SK-N-SH (cell line): ENCODE results near the gene ITGBL1. TPM values are rescaled to one million over a fixed set of nuclear protein-coding genes. Genes with fewer than 3 reads are reported as not detected.

Source experiments
- CTCF ChIA-PET: fragments of 300-600, 350-600 bp; formaldehyde crosslinking; extraction: SDS; loops from one replicate; lab custom pipeline; 2021; lab: Yijun Ruan, JAX
- POLR2A ChIA-PET: fragments of 350-600 bp; sonication (Branson Sonifier 250); formaldehyde crosslinking; extraction: SDS; loops from one replicate; lab custom pipeline; 2020; ENCODE audit warnings: antibody characterized with exemption, inconsistent platforms; lab: Yijun Ruan, JAX
- DNase-seq: peaks from one replicate; pipeline ENCODE4 v3.0.0; 2012
- H2AFZ ChIP-seq: fragments of 200-600 bp; sonication (generic); 2 replicates; pipeline ENCODE4 v1.8.1; 2016; ENCODE audit warnings: antibody characterized with exemption, mild to moderate bottlenecking, low read depth
- H3F3A ChIP-seq: fragments of 200-600 bp; sonication (generic); replicated peaks from 2 replicates; pipeline ENCODE3; 2016; ENCODE audit warnings: antibody characterized with exemption, mild to moderate bottlenecking; ENCODE audit not compliant: insufficient read depth
- H3K27ac ChIP-seq, 2 experiments: fragments of 200-500 bp in 1 of 2; fragments of 200-600 bp in 1 of 2; sonication (Bioruptor generic) in 1 of 2; sonication (generic), shearing (Covaris generic) in 1 of 2; 2 replicates each; pipeline versions ENCODE4 v1.5.1 to v1.6.1; 2014 to 2016; ENCODE audit warnings: low read depth in 2 of 2, inconsistent platforms in 1 of 2, low read length in 1 of 2, mild to moderate bottlenecking in 1 of 2, mixed read lengths in 1 of 2
- H3K27me3 ChIP-seq: fragments of 200-600 bp; sonication (generic), shearing (Covaris generic); 2 replicates; pipeline ENCODE4 v1.6.1; 2016; ENCODE audit warnings: mixed run types; ENCODE audit not compliant: insufficient read depth
- H3K36me3 ChIP-seq, 2 experiments: fragments of 200-500 bp in 1 of 2; fragments of 200-600 bp in 1 of 2; sonication (Bioruptor generic) in 1 of 2; sonication (generic) in 1 of 2; replicated peaks in 1 of 2; 2 replicates each; pipeline versions ENCODE3 to v1.5.1; 2014 to 2016; ENCODE audit warnings: low read length in 1 of 2, mild to moderate bottlenecking in 1 of 2; ENCODE audit not compliant: insufficient read depth in 2 of 2, control insufficient read depth in 1 of 2
- H3K4me1 ChIP-seq, 2 experiments: fragments of 200-500 bp in 1 of 2; fragments of 200-600 bp in 1 of 2; sonication (Bioruptor generic) in 1 of 2; sonication (generic), shearing (Covaris generic) in 1 of 2; 2 replicates each; pipeline versions ENCODE4 v1.5.1 to v1.6.1; 2014 to 2016; ENCODE audit warnings: low read depth in 1 of 2, low read length in 1 of 2, mixed run types in 1 of 2; ENCODE audit not compliant: insufficient read depth in 2 of 2, control insufficient read depth in 1 of 2
- H3K4me2 ChIP-seq: fragments of 200-600 bp; sonication (generic), shearing (Covaris generic); 2 replicates; pipeline ENCODE4 v1.6.1; 2017; ENCODE audit warnings: mixed run types
- H3K4me3 ChIP-seq, 2 experiments: fragments of 200-500 bp in 1 of 2; fragments of 200-600 bp in 1 of 2; sonication (Bioruptor generic) in 1 of 2; sonication (generic), shearing (Covaris generic) in 1 of 2; 2 replicates each; pipeline versions ENCODE4 v1.5.1 to v1.8.1; 2014 to 2016; ENCODE audit warnings: low read depth in 2 of 2, inconsistent platforms in 1 of 2, low read length in 1 of 2, mild to moderate bottlenecking in 1 of 2, mixed read lengths in 1 of 2, moderate library complexity in 1 of 2
- H3K79me2 ChIP-seq: fragments of 200-600 bp; sonication (generic); 2 replicates; pipeline ENCODE4 v1.8.1; 2017; ENCODE audit warnings: mild to moderate bottlenecking; ENCODE audit not compliant: insufficient read depth
- H3K9ac ChIP-seq: fragments of 200-600 bp; sonication (generic); 2 replicates; pipeline ENCODE4 v1.6.1; 2017; ENCODE audit warnings: mixed run types
- H3K9me2 ChIP-seq: fragments of 200-600 bp; sonication (generic); 2 replicates; pipeline ENCODE4 v1.6.1; 2017; ENCODE audit warnings: mixed run types
- H3K9me3 ChIP-seq: fragments of 200-600 bp; sonication (generic); 2 replicates; pipeline ENCODE4 v1.6.1; 2017; ENCODE audit warnings: mixed run types, mild to moderate bottlenecking, moderate library complexity
- H4K20me1 ChIP-seq: fragments of 200-600 bp; sonication (generic); 2 replicates; pipeline ENCODE4 v1.6.1; 2017; ENCODE audit warnings: mild to moderate bottlenecking, mixed run types; ENCODE audit not compliant: insufficient read depth
- FOXJ3 ChIP-seq: sonication (generic); formaldehyde crosslinking; IDR thresholded peaks from 2 replicates; pipeline ENCODE4 v1.5.1; 2020; ENCODE audit warnings: mild to moderate bottlenecking, missing genetic modification reagents
- GATA2 ChIP-seq: sonication (generic); formaldehyde crosslinking; IDR thresholded peaks from 2 replicates; pipeline ENCODE4 v1.5.0; 2020; ENCODE audit warnings: mild to moderate bottlenecking, missing genetic modification reagents
- JUND ChIP-seq: IDR thresholded peaks from 2 replicates; pipeline ENCODE4 v1.4.0; 2012
- MEF2A ChIP-seq: IDR thresholded peaks from 2 replicates; pipeline ENCODE4 v1.4.0; 2012; ENCODE audit warnings: low read depth, borderline replicate concordance
- MXI1 ChIP-seq: IDR thresholded peaks from 2 replicates; pipeline ENCODE4 v1.6.1; 2012; ENCODE audit warnings: mild to moderate bottlenecking, low read depth, low read length, improper control_type of control experiment
- NFIC ChIP-seq: IDR thresholded peaks from 2 replicates; pipeline ENCODE4 v1.4.0; 2012; ENCODE audit warnings: borderline replicate concordance
- TAF1 ChIP-seq: IDR thresholded peaks from 2 replicates; pipeline ENCODE4 v1.6.1; 2012; ENCODE audit warnings: low read depth, mild to moderate bottlenecking, low read length, moderate library complexity, borderline replicate concordance
- YY1 ChIP-seq: IDR thresholded peaks from 2 replicates; pipeline ENCODE4 v1.4.0; 2012; ENCODE audit warnings: low read depth, mild to moderate bottlenecking
- WGBS: methylation state at CpG from one replicate; pipeline ENCODE4 v1.1.6; 2017; ENCODE audit warnings: low lambda C conversion rate; 5-methylcytosine and 5-hydroxymethylcytosine counted together
- polyA plus RNA-seq, 3 experiments: library from polyadenylated mRNA; depleted of rRNA; stranded (reverse); fragments of >200 nt; gene quantifications; 2 replicates each; pipeline ENCODE4 v1.2.3, GENCODE V29; 2012
- TF ChIP-seq, protein P1 (sequence below): IDR thresholded peaks from 2 replicates; pipeline ENCODE4 v1.4.0; 2012; ENCODE audit warnings: low read depth
- TF ChIP-seq, protein P2 (sequence below): IDR thresholded peaks from 2 replicates; pipeline ENCODE4 v1.4.0; 2012; ENCODE audit warnings: low read depth, borderline replicate concordance

Gene ITGBL1
- polyA plus RNA-seq, 1 of the 3 experiments (the other 2 are of a cell fraction) = 78.7 TPM

DNA sequence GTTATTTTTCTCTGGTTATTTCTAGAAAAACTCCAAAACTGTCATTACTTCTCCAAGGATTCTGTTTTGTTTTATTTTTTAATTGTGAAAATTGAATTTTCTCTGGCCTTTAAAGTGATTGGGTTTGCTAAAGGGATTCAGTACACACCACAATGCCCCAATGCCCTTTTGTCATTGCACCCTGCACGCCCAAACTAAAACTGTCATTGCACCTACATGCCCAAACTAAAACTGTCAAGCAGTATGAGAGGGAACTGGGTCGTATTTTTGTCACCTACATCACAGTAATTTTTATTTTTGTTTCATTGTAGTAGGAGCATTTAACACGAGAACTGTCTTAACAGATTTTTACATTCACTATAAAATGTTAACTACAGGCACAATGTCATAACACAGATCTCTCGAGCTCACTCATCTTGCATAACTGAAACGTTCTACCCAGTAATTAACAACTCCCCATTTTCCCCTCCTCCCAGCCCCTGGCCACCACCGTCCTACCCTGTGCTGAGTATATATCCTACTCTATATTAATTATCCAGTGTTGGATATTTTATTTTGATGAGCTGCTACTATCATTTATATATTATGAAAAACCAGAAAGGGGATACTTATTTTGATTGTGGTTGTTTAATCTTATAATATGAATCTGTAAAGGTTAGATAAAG is 43.4 kb upstream of the ITGBL1 start:
- H3K9ac ChIP-seq = no peak overlapping the region
- H2AFZ ChIP-seq = no peak overlapping the region
- H3K4me3 ChIP-seq = no peak overlapping the region
- H3F3A ChIP-seq = no peaks in the 10 kb centered on the region
- CTCF ChIA-PET = interaction anchor here (0.7 kb wide), 1 partner anchor 45 kb away, joined by 3 read pairs; no protein-coding TSS in a partner anchor
- no peak overlapping the region for H3K4me2 ChIP-seq
- POLR2A ChIA-PET = no interaction called here
- WGBS = 90% methylated on average over 6 of the region's 6 CpGs
- no peaks in the 10 kb centered on the region for H3K36me3 ChIP-seq
- H3K9me2 ChIP-seq = no peaks in the 10 kb centered on the region
- no peaks in the 10 kb centered on the region for H3K9me3 ChIP-seq
- peaks cover 3% of the 10 kb centered on the region; the same call in 1 of the 2 replicates for H3K79me2 ChIP-seq
- no peaks in the 10 kb centered on the region for H4K20me1 ChIP-seq
- TF ChIP-seq, protein P1, sequence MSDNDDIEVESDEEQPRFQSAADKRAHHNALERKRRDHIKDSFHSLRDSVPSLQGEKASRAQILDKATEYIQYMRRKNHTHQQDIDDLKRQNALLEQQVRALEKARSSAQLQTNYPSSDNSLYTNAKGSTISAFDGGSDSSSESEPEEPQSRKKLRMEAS = no peak
- TF ChIP-seq, protein P2, sequence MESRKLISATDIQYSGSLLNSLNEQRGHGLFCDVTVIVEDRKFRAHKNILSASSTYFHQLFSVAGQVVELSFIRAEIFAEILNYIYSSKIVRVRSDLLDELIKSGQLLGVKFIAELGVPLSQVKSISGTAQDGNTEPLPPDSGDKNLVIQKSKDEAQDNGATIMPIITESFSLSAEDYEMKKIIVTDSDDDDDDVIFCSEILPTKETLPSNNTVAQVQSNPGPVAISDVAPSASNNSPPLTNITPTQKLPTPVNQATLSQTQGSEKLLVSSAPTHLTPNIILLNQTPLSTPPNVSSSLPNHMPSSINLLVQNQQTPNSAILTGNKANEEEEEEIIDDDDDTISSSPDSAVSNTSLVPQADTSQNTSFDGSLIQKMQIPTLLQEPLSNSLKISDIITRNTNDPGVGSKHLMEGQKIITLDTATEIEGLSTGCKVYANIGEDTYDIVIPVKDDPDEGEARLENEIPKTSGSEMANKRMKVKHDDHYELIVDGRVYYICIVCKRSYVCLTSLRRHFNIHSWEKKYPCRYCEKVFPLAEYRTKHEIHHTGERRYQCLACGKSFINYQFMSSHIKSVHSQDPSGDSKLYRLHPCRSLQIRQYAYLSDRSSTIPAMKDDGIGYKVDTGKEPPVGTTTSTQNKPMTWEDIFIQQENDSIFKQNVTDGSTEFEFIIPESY = no peak
- TF ChIP-seq MXI1 (no peak), TAF1 (no peak), JUND (no peak), GATA2 (CRISPR knock-in tag) (no peak), NFIC (no peak), YY1 (no peak)
- no peak overlapping the region for H3K27ac ChIP-seq
- DNase-seq = no peak
- H3K27me3 ChIP-seq = no peaks in the 10 kb centered on the region
- peaks cover 0 to 7% of the 10 kb centered on the region in 2 experiments; a peak in 1 of 4 replicates for H3K4me1 ChIP-seq

DNA sequence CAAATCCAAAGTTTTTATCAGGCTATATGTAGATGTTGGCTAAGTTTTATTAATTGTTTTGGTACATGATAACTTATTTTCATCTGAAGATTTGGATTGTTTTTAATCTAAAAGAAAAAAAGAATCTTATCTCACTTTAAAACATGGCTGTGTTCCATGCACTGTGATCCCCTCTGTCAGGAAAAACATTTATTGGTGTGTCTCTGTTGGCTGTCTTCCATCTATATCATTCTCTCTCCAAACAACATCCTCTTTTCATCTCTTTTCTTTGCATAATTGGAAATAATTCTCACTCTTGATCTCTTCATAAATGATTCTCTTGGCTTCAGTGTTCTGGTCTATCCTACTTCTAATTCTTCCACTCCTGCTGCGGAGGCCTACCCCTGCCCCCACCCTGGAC is 40.4 kb upstream of the ITGBL1 start:
- no peaks in the 10 kb centered on the region for H3K9me2 ChIP-seq
- H3F3A ChIP-seq = no peaks in the 10 kb centered on the region
- no peaks in the 10 kb centered on the region for H4K20me1 ChIP-seq
- CTCF ChIA-PET = no interaction called here
- no peak overlapping the region for H3K4me2 ChIP-seq
- no peaks in the 10 kb centered on the region for H3K36me3 ChIP-seq
- H3K9me3 ChIP-seq = no peaks in the 10 kb centered on the region
- POLR2A ChIA-PET = no interaction called here
- no peak overlapping the region for H3K27ac ChIP-seq
- H3K4me1 ChIP-seq = peaks cover under 1 to 8% of the 10 kb centered on the region in 2 experiments; a peak in 2 of 4 replicates
- no peak overlapping the region for H2AFZ ChIP-seq
- no peak for DNase-seq
- H3K4me3 ChIP-seq = no peak overlapping the region
- 100% methylated on average over 1 of the region's 1 CpG for WGBS
- no peaks in the 10 kb centered on the region for H3K27me3 ChIP-seq
- H3K9ac ChIP-seq = no peak overlapping the region
- TF ChIP-seq FOXJ3 (CRISPR knock-in tag) = no peak
- no peak for TF ChIP-seq MEF2A
- TF ChIP-seq, all 33 proteins: peak for 0
- H3K79me2 ChIP-seq = peaks cover 6% of the 10 kb centered on the region
